Sigmoid colon (tissue), 4 donors: ENCODE measurements around the gene HOXA13.

Source experiments
- EP300 ChIP-seq, 4 donors: sonication (generic); formaldehyde crosslinking; IDR thresholded peaks; one replicate each; pipeline ENCODE4 v1.6.1; 2017; ENCODE audit warnings: antibody characterized with exemption in 4 of 4
- POLR2A ChIP-seq, 2 donors: fragments of 450-650 bp; IDR thresholded peaks; one replicate each; pipeline ENCODE4 v1.6.1; 2016; ENCODE audit warnings: antibody characterized with exemption in 2 of 2, mild to moderate bottlenecking in 2 of 2, moderate library complexity in 2 of 2
- TF ChIP-seq, protein P1 (sequence below), 4 experiments: fragments of 450-650 bp in 3 of 4; fragments of 200-600 bp in 1 of 4; IDR thresholded peaks; one replicate each; pipeline ENCODE4 v1.5.1; 2016 to 2019; ENCODE audit warnings: antibody characterized with exemption in 4 of 4, mild to moderate bottlenecking in 3 of 4, moderate library complexity in 2 of 4

DNA sequence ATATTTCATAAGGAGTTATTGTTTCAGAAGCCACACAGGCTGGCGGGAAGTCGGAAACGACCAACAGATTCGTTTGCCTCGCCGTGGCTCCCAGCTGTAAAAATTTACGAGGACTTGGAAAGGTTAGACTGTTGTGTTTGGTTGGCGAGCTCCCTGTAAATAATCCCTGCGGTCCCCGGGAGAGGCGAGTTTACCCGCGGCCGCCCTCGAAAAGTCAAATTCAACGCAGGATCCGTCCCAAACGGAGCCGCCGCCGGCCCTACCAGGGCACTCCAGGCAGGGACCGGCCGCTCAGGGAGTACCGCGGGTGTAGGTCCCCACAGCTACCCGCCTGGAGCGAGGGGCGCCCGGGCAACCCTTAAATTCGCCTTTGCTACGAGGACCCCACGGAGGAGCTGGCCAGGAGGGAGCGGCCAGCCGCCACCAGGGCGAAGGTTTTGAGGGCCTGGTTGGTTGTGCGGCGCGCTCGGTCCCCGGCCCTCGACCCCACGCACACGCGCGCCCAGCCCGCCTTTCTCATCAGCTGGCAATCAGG, 33.8 kb downstream of the HOXA13 start:
- TF ChIP-seq, protein P1, sequence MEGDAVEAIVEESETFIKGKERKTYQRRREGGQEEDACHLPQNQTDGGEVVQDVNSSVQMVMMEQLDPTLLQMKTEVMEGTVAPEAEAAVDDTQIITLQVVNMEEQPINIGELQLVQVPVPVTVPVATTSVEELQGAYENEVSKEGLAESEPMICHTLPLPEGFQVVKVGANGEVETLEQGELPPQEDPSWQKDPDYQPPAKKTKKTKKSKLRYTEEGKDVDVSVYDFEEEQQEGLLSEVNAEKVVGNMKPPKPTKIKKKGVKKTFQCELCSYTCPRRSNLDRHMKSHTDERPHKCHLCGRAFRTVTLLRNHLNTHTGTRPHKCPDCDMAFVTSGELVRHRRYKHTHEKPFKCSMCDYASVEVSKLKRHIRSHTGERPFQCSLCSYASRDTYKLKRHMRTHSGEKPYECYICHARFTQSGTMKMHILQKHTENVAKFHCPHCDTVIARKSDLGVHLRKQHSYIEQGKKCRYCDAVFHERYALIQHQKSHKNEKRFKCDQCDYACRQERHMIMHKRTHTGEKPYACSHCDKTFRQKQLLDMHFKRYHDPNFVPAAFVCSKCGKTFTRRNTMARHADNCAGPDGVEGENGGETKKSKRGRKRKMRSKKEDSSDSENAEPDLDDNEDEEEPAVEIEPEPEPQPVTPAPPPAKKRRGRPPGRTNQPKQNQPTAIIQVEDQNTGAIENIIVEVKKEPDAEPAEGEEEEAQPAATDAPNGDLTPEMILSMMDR (IDR thresholded peaks at IDR 0.05), result no peak
- TF ChIP-seq POLR2A (IDR thresholded peaks at IDR 0.05) (peak in 1 of 2 donors; percentile 66), EP300 (IDR thresholded peaks at IDR 0.05) (no peak)
